ENCODE results near the gene NCR1.
"Not testable (repeated sequence)": the region's sequence is repeated elsewhere in the genome, so short reads cannot be mapped to it uniquely, and the experiment has no call there.

DNA sequence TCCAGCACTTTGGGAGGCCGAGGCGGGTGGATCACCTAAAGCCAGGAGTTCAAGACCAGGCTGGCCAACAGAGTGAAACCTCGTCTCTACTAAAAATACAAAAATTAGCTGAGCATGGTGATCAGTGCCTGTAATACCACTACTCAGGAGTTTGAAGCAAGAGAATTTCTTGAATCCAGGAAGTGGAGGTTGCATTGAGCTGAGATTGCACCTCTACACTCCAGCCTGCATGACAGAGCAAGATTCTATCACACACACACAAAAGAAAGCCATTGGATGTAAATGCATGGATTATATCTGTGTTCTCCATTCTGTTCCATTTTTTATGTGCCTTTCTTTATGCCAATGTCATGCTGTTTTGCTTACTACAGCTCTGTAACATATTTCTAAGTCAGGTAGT lies 47.5 kb upstream of the NCR1 start:
- TF ChIP-seq FOSL2 (IDR thresholded peaks at IDR 0.05); FOSL2 (CRISPR knock-in tag; IDR thresholded peaks at IDR 0.05); POLR2A (IDR thresholded peaks at IDR 0.05; ENCODE audit: low read length); JUN (IDR thresholded peaks at IDR 0.05); RNF2 (IDR thresholded peaks at IDR 0.05; ENCODE audit: borderline replicate concordance, low read depth); KDM1A (IDR thresholded peaks at IDR 0.05; ENCODE audit: low read depth); BHLHE40 (IDR thresholded peaks at IDR 0.05; ENCODE audit: low read depth, low read length); RAD21 (conservative IDR thresholded peaks at IDR 0.05 in 1 of 2, IDR thresholded peaks at IDR 0.05 in 1 of 2); RCOR1 (IDR thresholded peaks at IDR 0.05; ENCODE audit: low read depth, low read length); ZFP36 (IDR thresholded peaks at IDR 0.05; ENCODE audit: borderline replicate concordance, partially characterized antibody): not testable (repeated sequence)
- TF ChIP-seq, protein P1, sequence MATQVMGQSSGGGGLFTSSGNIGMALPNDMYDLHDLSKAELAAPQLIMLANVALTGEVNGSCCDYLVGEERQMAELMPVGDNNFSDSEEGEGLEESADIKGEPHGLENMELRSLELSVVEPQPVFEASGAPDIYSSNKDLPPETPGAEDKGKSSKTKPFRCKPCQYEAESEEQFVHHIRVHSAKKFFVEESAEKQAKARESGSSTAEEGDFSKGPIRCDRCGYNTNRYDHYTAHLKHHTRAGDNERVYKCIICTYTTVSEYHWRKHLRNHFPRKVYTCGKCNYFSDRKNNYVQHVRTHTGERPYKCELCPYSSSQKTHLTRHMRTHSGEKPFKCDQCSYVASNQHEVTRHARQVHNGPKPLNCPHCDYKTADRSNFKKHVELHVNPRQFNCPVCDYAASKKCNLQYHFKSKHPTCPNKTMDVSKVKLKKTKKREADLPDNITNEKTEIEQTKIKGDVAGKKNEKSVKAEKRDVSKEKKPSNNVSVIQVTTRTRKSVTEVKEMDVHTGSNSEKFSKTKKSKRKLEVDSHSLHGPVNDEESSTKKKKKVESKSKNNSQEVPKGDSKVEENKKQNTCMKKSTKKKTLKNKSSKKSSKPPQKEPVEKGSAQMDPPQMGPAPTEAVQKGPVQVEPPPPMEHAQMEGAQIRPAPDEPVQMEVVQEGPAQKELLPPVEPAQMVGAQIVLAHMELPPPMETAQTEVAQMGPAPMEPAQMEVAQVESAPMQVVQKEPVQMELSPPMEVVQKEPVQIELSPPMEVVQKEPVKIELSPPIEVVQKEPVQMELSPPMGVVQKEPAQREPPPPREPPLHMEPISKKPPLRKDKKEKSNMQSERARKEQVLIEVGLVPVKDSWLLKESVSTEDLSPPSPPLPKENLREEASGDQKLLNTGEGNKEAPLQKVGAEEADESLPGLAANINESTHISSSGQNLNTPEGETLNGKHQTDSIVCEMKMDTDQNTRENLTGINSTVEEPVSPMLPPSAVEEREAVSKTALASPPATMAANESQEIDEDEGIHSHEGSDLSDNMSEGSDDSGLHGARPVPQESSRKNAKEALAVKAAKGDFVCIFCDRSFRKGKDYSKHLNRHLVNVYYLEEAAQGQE (IDR thresholded peaks at IDR 0.05) = not testable (repeated sequence)
- TF ChIP-seq, protein P2, sequence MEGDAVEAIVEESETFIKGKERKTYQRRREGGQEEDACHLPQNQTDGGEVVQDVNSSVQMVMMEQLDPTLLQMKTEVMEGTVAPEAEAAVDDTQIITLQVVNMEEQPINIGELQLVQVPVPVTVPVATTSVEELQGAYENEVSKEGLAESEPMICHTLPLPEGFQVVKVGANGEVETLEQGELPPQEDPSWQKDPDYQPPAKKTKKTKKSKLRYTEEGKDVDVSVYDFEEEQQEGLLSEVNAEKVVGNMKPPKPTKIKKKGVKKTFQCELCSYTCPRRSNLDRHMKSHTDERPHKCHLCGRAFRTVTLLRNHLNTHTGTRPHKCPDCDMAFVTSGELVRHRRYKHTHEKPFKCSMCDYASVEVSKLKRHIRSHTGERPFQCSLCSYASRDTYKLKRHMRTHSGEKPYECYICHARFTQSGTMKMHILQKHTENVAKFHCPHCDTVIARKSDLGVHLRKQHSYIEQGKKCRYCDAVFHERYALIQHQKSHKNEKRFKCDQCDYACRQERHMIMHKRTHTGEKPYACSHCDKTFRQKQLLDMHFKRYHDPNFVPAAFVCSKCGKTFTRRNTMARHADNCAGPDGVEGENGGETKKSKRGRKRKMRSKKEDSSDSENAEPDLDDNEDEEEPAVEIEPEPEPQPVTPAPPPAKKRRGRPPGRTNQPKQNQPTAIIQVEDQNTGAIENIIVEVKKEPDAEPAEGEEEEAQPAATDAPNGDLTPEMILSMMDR (IDR thresholded peaks at IDR 0.05) = not testable (repeated sequence)
- TF ChIP-seq, protein P3, sequence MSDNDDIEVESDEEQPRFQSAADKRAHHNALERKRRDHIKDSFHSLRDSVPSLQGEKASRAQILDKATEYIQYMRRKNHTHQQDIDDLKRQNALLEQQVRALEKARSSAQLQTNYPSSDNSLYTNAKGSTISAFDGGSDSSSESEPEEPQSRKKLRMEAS (IDR thresholded peaks at IDR 0.05) = not testable (repeated sequence)

Data from A549 (cell line).